Psoas muscle (tissue), 8 donors: Measurements from ENCODE around the gene PROP1. TPM values are rescaled to one million over a fixed set of nuclear protein-coding genes. Genes with fewer than 3 reads are reported as not detected.
"Not testable (repeated sequence)": the region's sequence is repeated elsewhere in the genome, so short reads cannot be mapped to it uniquely, and the experiment has no call there.

Experiments used
- ATAC-seq, 4 donors: fragments of 200-7000 bp; cut with Tn5 transposase; one replicate each; pipeline ENCODE4 v1.9.1; 2020; ENCODE audit warnings: moderate library complexity in 3 of 4, mild to moderate bottlenecking in 2 of 4
- DNase-seq, 2 donors: peaks; one replicate each; pipeline ENCODE4 v3.0.0-alpha.2; 2020
- H3K27ac ChIP-seq: fragments of 200-600 bp; one replicate; pipeline ENCODE4 v1.8.0; 2022
- H3K27me3 ChIP-seq, 3 donors: fragments of 200-600 bp in 1 of 3; one replicate each; pipeline versions ENCODE4 v1.6.1 to v1.8.0; 2013 to 2022; ENCODE audit warnings: low read length in 2 of 3, mild to moderate bottlenecking in 2 of 3, moderate library complexity in 1 of 3; ENCODE audit not compliant: insufficient read depth in 3 of 3
- H3K36me3 ChIP-seq, 2 donors: fragments of 200-600 bp in 1 of 2; one replicate each; pipeline versions ENCODE4 v1.6.1 to v1.8.0; 2013 to 2022; ENCODE audit warnings: low read depth in 1 of 2, mild to moderate bottlenecking in 1 of 2, moderate library complexity in 1 of 2; ENCODE audit not compliant: insufficient read depth in 1 of 2
- H3K4me1 ChIP-seq: fragments of 200-600 bp; one replicate; pipeline ENCODE4 v1.8.0; 2022
- H3K4me3 ChIP-seq: fragments of 200-600 bp; one replicate; pipeline ENCODE4 v1.8.0; 2022; ENCODE audit warnings: mild to moderate bottlenecking
- H3K9me3 ChIP-seq: fragments of 200-600 bp; one replicate; pipeline ENCODE4 v1.8.0; 2022
- WGBS, 3 donors: extraction: QIAGEN DNeasy Blood & Tissue Kit; methylation state at CpG; one replicate each; pipeline versions ENCODE4 v1.1.6 to v1.1.7; 2013; 5-methylcytosine and 5-hydroxymethylcytosine counted together
- intact Hi-C, 2 donors: fragments of 100-400 bp; cut with DNase I; formaldehyde crosslinking; loops; one replicate each; pipeline versions ENCODE4 v1.11.0 to v1.14.2; 2022
- polyA plus RNA-seq, 3 donors: library from polyadenylated mRNA; stranded (reverse); fragments of 200-250 nt; gene quantifications; one replicate each; pipeline ENCODE4 v1.2.3, GENCODE V29; 2013
- total RNA-seq, 4 donors: library from RNA; stranded (reverse); fragmentation: NEBNext Ultra II Directional in 2 of 4; extraction: Animal tissue kit (Norgen Biotek cat#: 25700) in 2 of 4; gene quantifications; one replicate each; pipeline versions ENCODE4 v1.2.1 to v1.2.4, GENCODE V29; 2021 to 2023
- donor health status: healthy with polysubstance abuse.
- donor health status: DM: no; HTN: no; CAD: no; lungs with moderate emphysema.
- donor health status: Bipolar disorder and iron deficiency.
- donor health status: healthy.
- donor health status: DM: yes; HTN: yes; CAD: no.
- donor health status: DM: no; HTN: no; CAD: no.
- donor health status: DM: no; HTN: no; CAD: no.
- donor health status: DM: yes; HTN: yes; CAD: no.

PROP1 gene
- total and polyA plus RNA-seq, 7 donors = not detected

- H3K4me3 ChIP-seq, H3K27me3 ChIP-seq, H3K36me3 ChIP-seq, ATAC-seq, intact Hi-C loops, H3K4me1 ChIP-seq, H3K9me3 ChIP-seq, DNase-seq, H3K27ac ChIP-seq: not testable (repeated sequence)
- 56 to 71% (median 63%) methylated on average over 1 to 2 of the region's 3 CpGs for WGBS, 3 donors
These were observed 53.1 kb downstream of the PROP1 start for GRCh38 chr5:177942896-177943295.

Other genes starting within 250 kb of the PROP1 start
- 1 to 10 TPM in 1 of 4 donors, under 1 TPM in 1, not detected in 2; 0.82 to 1.1 TPM for gene FAM153A, start 213.3 kb downstream of the PROP1 start, total RNA-seq
- gene FAM153A, start 213.3 kb downstream of the PROP1 start, polyA plus RNA-seq = under 1 TPM; 0.04 to 0.16 (median 0.04) TPM
- 1 to 10 TPM; 1.6 to 3.7 (median 3.2) TPM for gene N4BP3, start 117.3 kb upstream of the PROP1 start, total RNA-seq
- gene N4BP3, start 117.3 kb upstream of the PROP1 start, polyA plus RNA-seq = 1 to 10 TPM; 2.2 to 4.0 (median 2.3) TPM
- 10 to 100 TPM; 48.0 to 54.9 (median 50.8) TPM for gene RMND5B, start 134.8 kb upstream of the PROP1 start, total RNA-seq
- gene RMND5B, start 134.8 kb upstream of the PROP1 start, polyA plus RNA-seq = 10 to 100 TPM; 43.5 to 80.2 (median 55.9) TPM
- 100 to 1,000 TPM in 2 of 4 donors, 10 to 100 TPM in 2; 86.9 to 131 (median 96.0) TPM for gene NHP2, start 157.6 kb upstream of the PROP1 start, total RNA-seq
- gene NHP2, start 157.6 kb upstream of the PROP1 start, polyA plus RNA-seq = 100 to 1,000 TPM; 132 to 301 (median 147) TPM
- not detected for gene GMCL2, start 191.1 kb upstream of the PROP1 start, total RNA-seq
- not detected for gene GMCL2, start 191.1 kb upstream of the PROP1 start, polyA plus RNA-seq
- 100 to 1,000 TPM in 3 of 4 donors, 10 to 100 TPM in 1; 74.1 to 210 (median 140) TPM for gene HNRNPAB, start 208.3 kb upstream of the PROP1 start, total RNA-seq
- gene HNRNPAB, start 208.3 kb upstream of the PROP1 start, polyA plus RNA-seq = 100 to 1,000 TPM in 2 of 3 donors, 10 to 100 TPM in 1; 97.5 to 243 (median 181) TPM
- gene PHYKPL, start 236.6 kb upstream of the PROP1 start, total RNA-seq = 10 to 100 TPM; 43.2 to 51.6 (median 45.2) TPM
- 10 to 100 TPM; 22.3 to 43.9 (median 27.5) TPM for gene PHYKPL, start 236.6 kb upstream of the PROP1 start, polyA plus RNA-seq